Kidney capillary endothelial cell (primary cell): ENCODE measurements around the gene TPSB2.
"Not testable (repeated sequence)": the region's sequence is repeated elsewhere in the genome, so short reads cannot be mapped to it uniquely, and the experiment has no call there.

Experiments used
- DNase-seq: peaks from one replicate; pipeline ENCODE4 v3.0.0-alpha.2; 2018; ENCODE audit warnings: low spot score

TPSB2 gene

DNA sequence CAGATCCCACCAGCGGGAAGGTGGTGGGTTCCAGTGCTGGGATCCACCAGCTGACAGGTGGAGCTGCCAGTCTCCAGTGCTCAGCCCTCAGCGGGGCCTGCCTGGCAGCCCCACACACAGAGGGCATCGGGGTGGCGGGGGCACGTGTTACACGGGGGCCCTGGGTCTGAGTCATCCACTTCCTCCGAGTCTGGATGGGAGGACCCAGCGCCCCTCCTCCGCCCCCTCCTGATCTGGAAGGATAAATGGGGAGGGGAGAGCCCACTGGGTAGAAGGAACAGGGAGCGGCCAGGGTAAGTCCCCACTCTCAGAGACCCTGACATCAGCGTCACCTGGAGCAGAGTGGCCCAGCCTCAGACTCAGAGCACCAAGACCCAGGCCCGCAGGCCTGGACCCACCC is 10.5 kb upstream of the TPSB2 start, which contains the start of gene TPSAB1:
TPSAB1 (plus strand) TSS at position 270 of the 400 bp plus-strand sequence. CDS start 234 bp downstream, outside the sequence.
- not testable (repeated sequence) for DNase-seq

DNA sequence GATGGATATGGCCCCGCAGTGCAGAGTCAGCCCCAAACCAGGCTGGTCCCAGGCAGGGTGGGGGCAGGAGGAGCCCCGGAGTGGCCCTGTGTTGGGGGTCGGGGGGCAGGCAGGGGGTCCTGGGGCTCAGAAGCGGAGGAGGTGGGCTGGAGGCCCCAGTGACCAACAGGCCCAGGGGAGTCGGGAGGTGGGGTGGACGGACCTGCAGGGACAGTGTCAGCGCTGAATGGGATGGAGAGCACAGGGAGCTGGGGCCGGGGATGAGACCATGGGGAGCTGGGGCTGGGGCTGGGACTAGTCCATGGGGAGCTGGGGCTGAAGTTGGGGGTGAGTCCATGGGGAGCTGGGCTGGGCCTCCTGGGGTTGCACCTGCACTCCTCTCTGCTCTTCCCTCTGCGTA is 9.6 kb upstream of the TPSB2 start:
- DNase-seq, result not testable (repeated sequence)

DNA sequence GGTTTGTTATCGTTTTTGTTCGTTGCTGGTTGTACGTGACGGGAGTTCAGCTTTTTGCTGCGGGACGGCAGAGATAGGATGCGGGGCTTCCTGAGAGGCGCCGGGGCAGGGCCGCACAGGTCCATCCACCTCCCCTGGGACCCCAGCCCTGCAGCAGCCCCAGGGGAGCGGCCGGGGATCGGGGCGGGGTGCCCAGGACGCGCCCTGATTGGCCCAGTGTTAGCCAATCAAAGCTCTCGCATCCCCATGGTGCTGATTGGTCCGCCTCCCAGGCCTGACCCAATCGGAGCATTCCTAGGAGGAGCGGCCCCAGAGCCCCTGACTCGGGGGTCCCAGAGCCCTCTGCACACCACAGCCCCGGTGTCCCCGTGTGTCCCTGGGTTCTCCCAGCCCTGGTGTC is 8.9 kb upstream of the TPSB2 start:
- not testable (repeated sequence) for DNase-seq

GRCh38 chr16:1237990-1238389 is 8.0 kb upstream of the TPSB2 start:
- DNase-seq, result no peak

- not testable (repeated sequence) for DNase-seq
Observed at GRCh38 chr16:1236659-1237058, 6.7 kb upstream of the TPSB2 start.

DNA sequence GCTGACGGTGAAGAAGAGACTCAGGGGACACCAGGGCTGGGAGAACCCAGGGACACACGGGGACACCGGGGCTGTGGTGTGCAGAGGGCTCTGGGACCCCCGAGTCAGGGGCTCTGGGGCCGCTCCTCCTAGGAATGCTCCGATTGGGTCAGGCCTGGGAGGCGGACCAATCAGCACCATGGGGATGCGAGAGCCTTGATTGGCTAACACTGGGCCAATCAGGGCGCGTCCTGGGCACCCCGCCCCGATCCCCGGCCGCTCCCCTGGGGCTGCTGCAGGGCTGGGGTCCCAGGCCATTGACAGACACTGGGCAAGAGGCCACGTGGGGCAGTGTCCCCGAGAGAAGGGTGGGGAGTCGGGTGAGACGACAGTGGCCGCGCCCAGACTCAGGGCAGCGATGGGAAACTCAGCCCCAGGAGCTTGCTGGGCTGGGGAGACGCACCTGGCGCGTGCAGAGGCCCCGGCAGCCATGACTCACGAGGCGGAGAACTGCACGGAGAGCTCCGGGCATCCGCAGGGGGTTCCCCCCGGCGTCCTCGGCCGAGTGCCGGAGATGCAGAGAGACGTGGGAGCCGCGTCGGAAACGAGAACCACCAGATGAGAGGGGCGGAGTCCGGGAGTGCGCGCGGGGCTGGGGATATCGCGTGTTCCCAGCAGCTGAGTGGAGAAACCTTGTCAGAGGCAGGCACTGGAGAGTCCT is 2.2 kb upstream of the TPSB2 start:
- DNase-seq, result not testable (repeated sequence)

DNA sequence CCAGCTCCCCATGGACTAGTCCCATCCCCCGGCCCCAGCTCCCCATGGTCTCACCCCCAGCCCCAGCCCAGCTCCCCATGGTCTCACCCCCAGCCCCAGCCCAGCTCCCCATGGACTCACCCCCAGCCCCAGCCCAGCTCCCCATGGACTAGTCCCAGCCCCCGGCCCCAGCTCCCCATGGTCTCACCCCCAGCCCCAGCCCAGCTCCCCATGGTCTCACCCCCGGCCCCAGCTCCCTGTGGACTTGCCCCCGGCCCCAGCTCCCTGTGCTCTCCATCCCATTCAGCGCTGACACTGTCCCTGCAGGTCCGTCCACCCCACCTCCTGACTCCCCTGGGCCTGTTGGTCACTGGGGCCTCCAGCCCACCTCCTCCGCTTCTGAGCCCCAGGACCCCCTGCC is 1.3 kb upstream of the TPSB2 start:
- DNase-seq, result not testable (repeated sequence)

- DNase-seq, result not testable (repeated sequence)
Observed at GRCh38 chr16:1230471-1231212, 658 bp upstream of the TPSB2 start.

DNA sequence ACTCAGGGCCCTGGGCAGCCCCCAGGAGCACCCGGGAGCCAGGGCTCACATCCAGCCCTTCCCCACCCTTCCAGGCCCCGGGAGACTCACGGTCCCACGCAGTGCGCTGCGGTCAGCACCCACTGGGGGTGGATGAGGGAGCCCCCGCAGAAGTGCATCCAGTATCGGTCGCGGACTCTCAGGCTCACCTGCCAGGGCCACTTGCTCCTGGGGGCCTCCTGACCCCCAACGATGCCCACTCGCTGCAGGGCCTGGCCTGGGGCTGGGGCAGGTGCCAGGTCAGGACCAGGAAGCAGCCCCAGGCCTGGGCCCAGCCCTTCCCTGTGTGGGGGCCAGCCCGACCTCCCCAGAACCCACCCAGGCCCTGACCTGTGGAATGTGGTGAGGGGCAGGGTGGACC is 508 bp downstream of the TPSB2 start:
- DNase-seq, result not testable (repeated sequence)

GRCh38 chr16:1228227-1228626 is 1.8 kb downstream of the TPSB2 start:
- not testable (repeated sequence) for DNase-seq

DNA sequence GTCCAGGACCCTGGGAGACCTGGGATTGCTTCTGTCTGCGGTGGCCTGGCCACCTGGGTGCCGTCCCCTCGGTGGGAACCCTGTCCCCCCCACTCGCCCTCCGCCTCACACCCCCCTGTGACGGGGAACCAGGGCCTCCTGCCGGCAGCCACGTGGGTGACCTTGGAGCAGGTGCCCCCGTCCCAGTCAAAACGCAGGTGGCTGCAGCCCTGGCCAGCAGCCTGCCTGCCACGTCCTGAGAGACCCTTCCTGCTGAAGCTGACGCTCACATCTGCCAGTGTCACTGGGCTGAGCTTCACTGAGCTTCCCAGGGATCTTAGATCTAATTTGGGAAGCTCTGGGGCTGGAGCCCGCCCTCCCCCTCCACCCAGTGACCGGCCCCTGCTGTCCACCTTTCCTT is 3.3 kb downstream of the TPSB2 start:
- not testable (repeated sequence) for DNase-seq

DNA sequence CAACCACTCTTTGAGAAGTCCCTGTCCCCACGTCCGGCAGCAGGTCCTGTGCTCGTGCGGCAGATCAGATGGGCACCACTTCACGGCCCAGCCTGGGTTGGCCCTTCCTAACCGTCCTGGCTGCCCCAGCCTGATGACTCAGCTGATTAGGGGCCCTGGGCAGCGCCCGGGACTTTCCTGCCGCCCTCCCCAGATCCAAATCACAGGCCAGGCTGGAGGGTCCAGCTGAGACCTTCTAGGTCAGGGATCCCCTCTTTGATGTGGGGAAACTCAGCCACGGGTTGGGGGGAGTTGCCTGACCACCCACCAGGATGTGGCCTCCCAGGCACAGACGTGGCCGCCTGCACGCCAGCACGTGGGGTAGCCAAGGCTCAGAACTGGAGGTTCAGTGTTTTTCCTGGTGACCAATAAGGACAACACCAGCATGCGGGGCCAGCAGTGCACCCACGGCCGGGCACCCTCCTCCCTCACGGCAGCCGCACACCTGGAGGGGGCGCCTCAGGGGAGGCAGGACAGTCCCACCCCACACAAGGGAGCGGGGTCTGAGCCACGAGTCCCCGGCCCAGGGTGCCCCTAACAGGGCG is 4.2 kb downstream of the TPSB2 start:
- DNase-seq, result not testable (repeated sequence)

- DNase-seq, result no peak
Observed at GRCh38 chr16:1225051-1225451, 4.9 kb downstream of the TPSB2 start, which contains the start of gene TPSG1. Gene TPSG1 (minus strand): TSS chr16:1225268. CDS start chr16:1225252, 16 bp downstream.

DNA sequence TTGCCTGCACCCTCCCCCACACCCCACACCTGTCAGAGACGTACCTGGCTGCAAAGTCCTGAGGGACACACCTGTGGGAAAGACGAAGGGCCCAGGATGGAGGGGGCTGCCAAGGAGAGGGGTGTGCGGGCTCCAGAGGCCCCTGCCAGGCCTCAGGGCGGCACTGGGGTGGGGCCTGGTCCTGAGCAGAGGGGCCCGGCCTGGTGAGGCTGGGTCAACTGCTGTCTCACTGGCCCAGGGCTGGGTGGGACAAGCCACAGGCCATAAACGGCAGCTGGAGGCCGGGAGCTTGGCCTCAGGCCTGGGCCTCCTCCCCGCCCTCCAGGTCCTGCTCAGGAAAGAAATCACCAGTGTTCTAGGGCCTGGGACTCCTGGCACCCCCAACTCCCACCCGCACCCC is 5.4 kb downstream of the TPSB2 start:
- no peak for DNase-seq

- DNase-seq, result no peak
Observed at GRCh38 chr16:1223355-1224214, 6.4 kb downstream of the TPSB2 start.

DNA sequence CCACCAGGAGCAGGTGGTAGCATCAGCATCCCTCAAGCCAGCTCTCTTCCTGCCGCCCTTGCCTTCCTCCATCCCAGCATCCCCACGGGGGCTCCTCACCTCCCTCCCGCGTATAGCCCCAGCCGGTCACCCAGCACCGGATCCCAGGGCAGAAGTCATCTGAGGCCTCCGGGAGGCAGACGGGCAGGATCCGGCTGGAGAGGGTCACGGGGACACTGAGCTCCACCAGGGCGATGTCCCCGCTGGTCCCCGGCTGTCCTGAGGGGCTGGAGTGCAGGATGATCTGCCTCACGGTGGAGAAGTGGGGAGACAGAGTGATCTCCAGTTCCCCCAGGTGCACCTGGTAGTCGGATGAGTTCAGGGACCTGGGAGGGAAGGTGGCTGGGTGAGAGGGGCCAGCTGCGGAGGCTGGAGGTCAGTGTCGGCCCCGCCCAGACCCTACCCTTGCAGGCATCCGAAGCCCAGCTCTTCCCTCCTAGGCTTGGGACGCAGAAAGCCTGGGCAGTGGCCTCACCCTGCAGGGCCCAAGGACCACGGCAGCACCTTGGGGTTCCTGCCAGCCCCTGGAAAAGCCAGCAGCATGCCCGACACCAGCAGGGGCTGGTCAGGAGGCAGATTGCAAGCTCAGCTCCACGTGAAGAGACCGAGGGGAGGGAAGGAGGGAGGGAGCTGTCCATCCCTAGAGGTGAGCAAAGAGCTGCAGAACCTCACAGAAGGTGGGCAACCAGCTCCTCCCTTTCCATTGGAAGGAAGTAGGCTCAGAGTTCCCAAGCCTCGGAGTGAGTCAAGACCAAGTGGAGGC is 7.2 kb downstream of the TPSB2 start:
- DNase-seq, result no peak

- no peak for DNase-seq
Observed at GRCh38 chr16:1221628-1222552, 8.1 kb downstream of the TPSB2 start.

- no peak for DNase-seq
Observed at GRCh38 chr16:1220841-1221627, 8.9 kb downstream of the TPSB2 start.

DNA sequence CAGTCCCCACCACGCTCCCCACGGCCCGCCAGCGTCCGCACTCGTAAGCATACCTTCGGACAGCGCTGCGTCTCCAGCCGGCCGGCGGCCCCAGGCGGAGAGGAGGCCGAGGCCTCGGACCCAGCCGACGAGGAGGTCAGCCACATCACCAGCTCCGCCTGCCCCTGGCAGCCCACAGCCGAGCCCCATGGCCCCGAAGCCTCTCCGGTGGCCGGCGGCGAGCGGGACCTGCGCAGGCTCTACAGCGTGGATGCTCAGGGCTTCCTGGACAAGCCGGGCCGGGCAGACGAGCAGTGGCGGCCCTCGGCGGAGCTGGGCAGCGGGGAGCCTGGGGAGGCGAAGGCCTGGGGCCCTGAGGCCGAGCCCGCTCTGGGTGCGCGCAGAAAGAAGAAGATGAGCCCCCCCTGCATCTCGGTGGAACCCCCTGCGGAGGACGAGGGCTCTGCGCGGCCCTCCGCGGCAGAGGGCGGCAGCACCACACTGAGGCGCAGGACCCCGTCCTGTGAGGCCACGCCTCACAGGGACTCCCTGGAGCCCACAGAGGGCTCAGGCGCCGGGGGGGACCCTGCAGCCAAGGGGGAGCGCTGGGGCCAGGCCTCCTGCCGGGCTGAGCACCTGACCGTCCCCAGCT is 9.8 kb downstream of the TPSB2 start:
- no peak for DNase-seq
